ENCODE data around the gene CCT6A.

GRCh38 chr7:56097700-56098099 is 46.1 kb downstream of the CCT6A start:
- TF ChIP-seq CTCF (IDR thresholded peaks at IDR 0.05), result no peak
- TF ChIP-seq POLR2A (IDR thresholded peaks at IDR 0.05), result no peak

Measured in tibial nerve (tissue), 3 donors.